Spleen (tissue), 11 donors: ENCODE results near the gene FMOD. TPM values are rescaled to one million over a fixed set of nuclear protein-coding genes. Genes with fewer than 3 reads are reported as not detected.

Experiments used
- DNase-seq: peaks from one replicate; pipeline ENCODE4 v3.0.0-alpha.2; 2020
- H3K27ac ChIP-seq, 8 donors: fragments of 200-600 bp; sonication (generic) in 7 of 8; 1 replicate in 4 of 8; 2 replicates in 4 of 8; pipeline versions ENCODE4 v1.5.0 to v1.8.0; 2016 to 2021; ENCODE audit warnings: inconsistent platforms in 4 of 8, mild to moderate bottlenecking in 4 of 8, moderate library complexity in 1 of 8
- H3K27me3 ChIP-seq, 7 donors: fragments of 200-600 bp; sonication (generic) in 6 of 7; replicated peaks in 1 of 7; 1 replicate in 4 of 7; 2 replicates in 3 of 7; pipeline versions ENCODE4 v1.5.0 to v1.8.0; 2016 to 2021; ENCODE audit warnings: inconsistent platforms in 3 of 7, mild to moderate bottlenecking in 1 of 7
- H3K36me3 ChIP-seq, 6 donors: fragments of 200-600 bp; sonication (generic) in 5 of 6; 1 replicate in 4 of 6; 2 replicates in 2 of 6; pipeline versions ENCODE4 v1.5.0 to v1.8.0; 2016 to 2021; ENCODE audit warnings: inconsistent platforms in 2 of 6
- H3K4me1 ChIP-seq, 6 donors: fragments of 200-600 bp; sonication (generic) in 5 of 6; 1 replicate in 3 of 6; 2 replicates in 3 of 6; pipeline versions ENCODE4 v1.5.0 to v1.8.0; 2016 to 2021; ENCODE audit warnings: inconsistent platforms in 3 of 6
- H3K4me3 ChIP-seq, 8 donors: fragments of 200-600 bp; sonication (generic) in 7 of 8; 1 replicate in 4 of 8; 2 replicates in 4 of 8; pipeline versions ENCODE4 v1.5.0 to v1.8.0; 2016 to 2021; ENCODE audit warnings: inconsistent platforms in 4 of 8, mild to moderate bottlenecking in 4 of 8, moderate library complexity in 2 of 8
- H3K9me3 ChIP-seq, 8 donors: fragments of 200-600 bp; sonication (generic) in 7 of 8; 1 replicate in 4 of 8; 2 replicates in 4 of 8; pipeline versions ENCODE4 v1.5.0 to v1.8.0; 2016 to 2021; ENCODE audit warnings: inconsistent platforms in 4 of 8
- CTCF ChIP-seq, 11 experiments: fragments of 200-600 bp in 7 of 11; fragments of 450-650 bp in 4 of 11; sonication (generic) in 4 of 11; IDR thresholded peaks in 8 of 11; conservative IDR thresholded peaks in 3 of 11; 1 replicate in 7 of 11; 2 replicates in 4 of 11; pipeline versions ENCODE4 v1.4.0 to v1.8.0; 2016 to 2021; ENCODE audit warnings: antibody characterized with exemption in 11 of 11, inconsistent platforms in 4 of 11, mild to moderate bottlenecking in 1 of 11
- POLR2A ChIP-seq, 3 donors: fragments of 450-650 bp; IDR thresholded peaks; one replicate each; pipeline ENCODE4 v1.5.1; 2017; ENCODE audit warnings: antibody characterized with exemption in 3 of 3, mild to moderate bottlenecking in 1 of 3
- POLR2AphosphoS5 ChIP-seq, 3 donors: sonication (generic); formaldehyde crosslinking; IDR thresholded peaks; one replicate each; pipeline ENCODE4 v1.5.1; 2017; ENCODE audit warnings: antibody characterized with exemption in 3 of 3
- WGBS, 5 donors: extraction: QIAGEN DNeasy Blood & Tissue Kit in 3 of 5; methylation state at CpG; one replicate each; pipeline versions ENCODE4 v1.1.5 to v1.1.7; 2013 to 2018; 5-methylcytosine and 5-hydroxymethylcytosine counted together
- intact Hi-C: fragments of 100-400 bp; cut with DNase I; formaldehyde crosslinking; loops from one replicate; pipeline ENCODE4 v1.15.0; 2023; ENCODE audit warnings: low total_unique reads
- polyA plus RNA-seq, 3 donors: library from polyadenylated mRNA; stranded (reverse); fragments of 200-250 nt; gene quantifications; one replicate each; pipeline ENCODE4 v1.2.1, GENCODE V29; 2013
- total RNA-seq, 7 donors: library from RNA; depleted of rRNA in 3 of 7; stranded (reverse); fragments of >200 nt in 3 of 7; fragmentation: NEBNext Ultra II Directional in 4 of 7; extraction: Animal tissue kit (Norgen Biotek cat#: 25700) in 4 of 7; gene quantifications; one replicate each; pipeline versions ENCODE4 v1.1.0 to v1.2.1, GENCODE V29; 2016 to 2021
- donor health status: healthy with polysubstance abuse.
- donor health status: DM: no; HTN: no; CAD: no; lungs with moderate emphysema.
- donor health status: DM: no; HTN: no; CAD: no.
- donor health status: Bipolar disorder and iron deficiency.
- donor health status: healthy.
- donor health status: DM: no; HTN: no; CAD: no.
- donor health status: DM: yes; HTN: yes; CAD: no.

FMOD gene
- total and polyA plus RNA-seq, 10 donors, result 4.5 to 30.0 (median 17.0) TPM

- intact Hi-C loops, result loop anchor here (5.0 kb wide), 1 partner anchor 66 kb away; no protein-coding TSS in a partner anchor
- Histone ChIP-seq H3K27me3 (peaks cover 0 to 28% (median 5%) of the 10 kb centered on the region in 7 donors), H3K36me3 (no peaks in the 10 kb centered on the region), H3K4me3 (no peak overlapping the region), H3K27ac (no peak overlapping the region), H3K9me3 (no peaks in the 10 kb centered on the region), H3K4me1 (peaks cover 0 to 52% (median 24%) of the 10 kb centered on the region in 6 donors)
- DNase-seq, result peak; percentile 86
- TF ChIP-seq POLR2A (IDR thresholded peaks at IDR 0.05) (no peak), CTCF (IDR thresholded peaks at IDR 0.05 in 8 of 11, conservative IDR thresholded peaks at IDR 0.05 in 3 of 11) (peak; percentile 88 to 99 (median 94)), POLR2AphosphoS5 (IDR thresholded peaks at IDR 0.05) (peak in 1 of 3 donors; percentile 69)
- 43 to 47% (median 45%) methylated on average over 17 to 18 of the region's 18 CpGs for WGBS, 5 donors
Measured at GRCh38 chr1:203338335-203339036, 12.4 kb downstream of the FMOD start.

DNA sequence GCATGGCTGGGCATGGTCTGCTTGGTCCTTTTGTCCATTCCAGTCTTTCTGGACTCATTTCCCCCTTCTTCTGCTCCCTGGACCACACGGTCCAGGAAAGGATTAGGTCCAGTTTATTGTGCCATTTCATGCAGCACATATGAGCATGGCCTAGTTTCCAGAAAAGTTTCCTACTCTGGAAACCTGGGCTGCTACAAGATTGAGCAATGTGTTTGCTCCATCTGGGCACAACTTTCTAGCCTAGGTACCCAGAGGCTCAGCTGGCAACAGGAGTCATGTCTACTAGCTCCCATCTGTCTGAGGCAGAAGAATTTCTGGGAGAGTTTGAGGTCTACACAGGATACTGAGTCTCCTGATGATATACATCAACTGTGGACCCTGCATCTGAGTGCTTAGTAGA lies 14.8 kb downstream of the FMOD start:
- H3K9me3 ChIP-seq, result no peaks in the 10 kb centered on the region
- no peak for TF ChIP-seq POLR2AphosphoS5 (IDR thresholded peaks at IDR 0.05)
- TF ChIP-seq CTCF (IDR thresholded peaks at IDR 0.05 in 8 of 11, conservative IDR thresholded peaks at IDR 0.05 in 3 of 11), result no peak
- no peak for TF ChIP-seq POLR2A (IDR thresholded peaks at IDR 0.05)
- no peak for DNase-seq
- intact Hi-C loops, result loop anchor here (5.0 kb wide), 1 partner anchor 64 kb away; no protein-coding TSS in a partner anchor
- 50 to 79% (median 58%) methylated on average over 1 of the region's 1 CpG for WGBS, 5 donors
- no peak overlapping the region for H3K4me3 ChIP-seq
- peaks cover 0 to 9% (median 0%) of the 10 kb centered on the region in 7 donors for H3K27me3 ChIP-seq
- H3K27ac ChIP-seq, result no peak overlapping the region
- peaks cover 0 to 44% (median 20%) of the 10 kb centered on the region in 6 donors for H3K4me1 ChIP-seq
- H3K36me3 ChIP-seq, result no peaks in the 10 kb centered on the region

DNA sequence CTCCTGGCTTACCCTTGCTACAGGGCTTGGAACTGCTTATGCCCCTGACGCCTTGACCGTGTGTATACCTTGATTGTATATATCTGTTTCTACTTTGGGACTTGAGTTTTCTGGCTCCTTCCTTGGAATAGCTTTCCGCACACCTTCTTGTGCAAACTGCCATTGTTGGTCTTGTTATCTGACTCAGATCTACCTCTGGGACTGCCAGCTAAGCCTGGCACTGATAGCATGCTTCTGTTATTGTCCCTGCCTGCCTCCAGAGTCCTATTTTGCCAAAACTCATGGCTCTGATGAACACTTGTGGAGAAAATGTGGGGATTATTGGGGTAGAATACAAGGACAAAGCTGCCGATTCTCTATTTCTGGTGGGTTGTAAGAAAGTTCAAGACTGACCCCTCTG lies 15.4 kb downstream of the FMOD start:
- Histone ChIP-seq H3K4me3 (no peak overlapping the region), H3K4me1 (peaks cover 0 to 43% (median 20%) of the 10 kb centered on the region in 6 donors), H3K9me3 (no peaks in the 10 kb centered on the region), H3K27me3 (peaks cover 0 to 3% (median 0%) of the 10 kb centered on the region in 7 donors), H3K36me3 (no peaks in the 10 kb centered on the region), H3K27ac (no peak overlapping the region)
- no peak for DNase-seq
- 90 to 98% (median 92%) methylated on average over 4 of the region's 4 CpGs for WGBS, 5 donors
- TF ChIP-seq POLR2AphosphoS5 (IDR thresholded peaks at IDR 0.05) (no peak), POLR2A (IDR thresholded peaks at IDR 0.05) (no peak), CTCF (IDR thresholded peaks at IDR 0.05 in 8 of 11, conservative IDR thresholded peaks at IDR 0.05 in 3 of 11) (no peak)
- intact Hi-C loops, result loop anchor here (5.0 kb wide), 1 partner anchor 63 kb away; no protein-coding TSS in a partner anchor

DNA sequence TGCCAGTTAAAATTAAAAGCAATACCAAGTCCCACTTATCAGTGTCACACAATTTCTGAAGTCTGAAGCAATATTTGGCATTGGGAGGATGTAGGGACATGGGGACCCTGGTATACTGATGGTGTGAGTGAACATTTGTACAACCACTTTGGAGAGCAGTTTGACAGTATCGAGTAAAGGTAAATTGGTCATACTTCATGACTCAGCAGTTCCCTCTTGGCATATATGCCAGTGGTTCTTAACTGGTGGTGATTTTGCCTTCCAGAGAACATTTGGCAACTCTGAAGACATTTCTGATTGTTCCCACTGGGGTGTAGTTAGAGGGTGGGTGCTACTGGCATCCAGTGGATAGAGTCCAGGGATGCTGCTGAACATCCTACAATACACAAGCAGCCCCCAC lies 19.7 kb downstream of the FMOD start:
- intact Hi-C loops, result no loop called here
- no peak for DNase-seq
- Histone ChIP-seq H3K27ac (no peak overlapping the region), H3K4me3 (no peak overlapping the region), H3K4me1 (peaks cover 8 to 37% (median 20%) of the 10 kb centered on the region in 6 donors), H3K36me3 (no peaks in the 10 kb centered on the region), H3K9me3 (no peaks in the 10 kb centered on the region), H3K27me3 (no peaks in the 10 kb centered on the region)
- TF ChIP-seq POLR2A (IDR thresholded peaks at IDR 0.05) (no peak), POLR2AphosphoS5 (IDR thresholded peaks at IDR 0.05) (no peak), CTCF (IDR thresholded peaks at IDR 0.05 in 8 of 11, conservative IDR thresholded peaks at IDR 0.05 in 3 of 11) (no peak)
- WGBS, 5 donors, result 39 to 68% (median 61%) methylated on average over 1 of the region's 1 CpG
